ENCODE measurements around the gene FEZ2.

DNA sequence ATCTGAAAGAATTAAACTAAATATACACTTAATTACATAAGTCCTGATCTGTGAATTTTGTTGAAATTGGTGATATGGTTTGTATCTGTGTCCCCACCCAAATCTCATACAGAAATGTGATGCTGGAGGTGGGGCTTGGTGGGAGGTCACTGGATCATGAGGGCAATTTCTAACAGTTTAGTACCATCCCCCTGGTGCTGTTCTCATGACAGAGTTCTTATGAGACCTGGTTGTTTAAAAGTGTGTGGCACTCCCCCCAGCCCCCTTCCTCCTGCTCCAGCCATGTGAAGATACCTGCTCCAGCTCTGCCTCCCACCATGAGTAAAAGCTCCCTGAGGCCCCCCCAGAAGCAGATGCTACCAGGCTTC, 18.7 kb downstream of the FEZ2 start:
- TF ChIP-seq CTCF (optimal IDR thresholded peaks at IDR 0.05 in 1 of 3, IDR thresholded peaks at IDR 0.05 in 1 of 3, conservative IDR thresholded peaks at IDR 0.05 in 1 of 3; ENCODE audit: extremely low read depth in 1 of 3, insufficient read depth in 2 of 3, low read length in 3 of 3) (no peak), EZH2 (IDR thresholded peaks at IDR 0.05; ENCODE audit: low read length) (no peak)
